Esophagus squamous epithelium (tissue), 5 donors: Measurements from ENCODE around the gene GAA. TPM values are rescaled to one million over a fixed set of nuclear protein-coding genes. Genes with fewer than 3 reads are reported as not detected.

ENCODE experiments used
- DNase-seq: peaks from one replicate; lab custom pipeline; 2025; lab: John Stamatoyannopoulos, UW
- H3K27ac ChIP-seq, 4 donors: fragments of 200-600 bp; sonication (generic); one replicate each; pipeline ENCODE4 v1.5.1; 2016 to 2019; ENCODE audit warnings: mild to moderate bottlenecking in 1 of 4
- H3K27me3 ChIP-seq, 4 donors: fragments of 200-600 bp; sonication (generic); 1 replicate in 3 of 4; 2 replicates in 1 of 4; pipeline versions ENCODE4 v1.5.1 to v1.6.0; 2017 to 2021; ENCODE audit warnings: antibody characterized with exemption in 1 of 4
- H3K36me3 ChIP-seq, 3 donors: fragments of 200-600 bp; sonication (generic); one replicate each; pipeline ENCODE4 v1.5.1; 2016 to 2019
- H3K4me1 ChIP-seq, 3 donors: fragments of 200-600 bp; sonication (generic); one replicate each; pipeline ENCODE4 v1.5.1; 2017 to 2019
- H3K4me3 ChIP-seq, 4 donors: fragments of 200-600 bp; sonication (generic); 1 replicate in 3 of 4; 2 replicates in 1 of 4; pipeline ENCODE4 v1.5.1; 2016 to 2019; ENCODE audit warnings: mild to moderate bottlenecking in 2 of 4, moderate library complexity in 1 of 4
- H3K9me3 ChIP-seq, 3 donors: fragments of 200-600 bp; sonication (generic); one replicate each; pipeline ENCODE4 v1.5.1; 2016 to 2019
- CTCF ChIP-seq, 6 experiments: fragments of 450-650 bp in 4 of 6; fragments of 200-600 bp in 2 of 6; sonication (generic) in 2 of 6; IDR thresholded peaks; one replicate each; pipeline ENCODE4 v1.5.1; 2016 to 2019; ENCODE audit warnings: antibody characterized with exemption in 6 of 6, mild to moderate bottlenecking in 4 of 6, moderate library complexity in 4 of 6
- POLR2A ChIP-seq, 4 donors: fragments of 450-650 bp; IDR thresholded peaks; one replicate each; pipeline ENCODE4 v1.6.1; 2017; ENCODE audit warnings: antibody characterized with exemption in 4 of 4, mild to moderate bottlenecking in 4 of 4, moderate library complexity in 3 of 4
- WGBS, 2 donors: methylation state at CpG; one replicate each; pipeline ENCODE4 v1.1.5; 2018; 5-methylcytosine and 5-hydroxymethylcytosine counted together
- intact Hi-C: fragments of 100-400 bp; cut with DNase I; formaldehyde crosslinking; loops from one replicate; pipeline ENCODE4 v1.15.0; 2022
- total RNA-seq, 4 donors: library from RNA; depleted of rRNA; stranded (reverse); fragments of >200 nt; gene quantifications; one replicate each; pipeline ENCODE4 v1.1.0, GENCODE V29; 2016
- donor health status: DM: yes; HTN: yes; CAD: no.

GAA gene
- total RNA-seq, 4 donors from 2014 or later: 14.3 to 50.4 (median 28.7) TPM

- DNase-seq: no peak
- no peak overlapping the region for H3K4me3 ChIP-seq
- no peak overlapping the region for H3K27ac ChIP-seq
- TF ChIP-seq CTCF (IDR thresholded peaks at IDR 0.05) (no peak), POLR2A (IDR thresholded peaks at IDR 0.05) (no peak)
- intact Hi-C loops: no loop called here
- no peaks in the 10 kb centered on the region for H3K9me3 ChIP-seq
- H3K27me3 ChIP-seq: peaks cover 0 to 11% (median 0%) of the 10 kb centered on the region in 4 donors
- 72 to 76% methylated on average over 14 of the region's 14 CpGs for WGBS, 2 donors
- peaks cover 0 to 18% (median 11%) of the 10 kb centered on the region in 3 donors for H3K4me1 ChIP-seq
- no peaks in the 10 kb centered on the region for H3K36me3 ChIP-seq
These were observed 24.5 kb downstream of the GAA start for GRCh38 chr17:80125656-80126448.

GRCh38 chr17:80126449-80126715 is 25.0 kb downstream of the GAA start:
- Histone ChIP-seq H3K27ac (no peak overlapping the region), H3K27me3 (peaks cover 0 to 11% (median 0%) of the 10 kb centered on the region in 4 donors), H3K36me3 (no peaks in the 10 kb centered on the region), H3K9me3 (no peaks in the 10 kb centered on the region), H3K4me3 (no peak overlapping the region), H3K4me1 (peaks cover 0 to 18% (median 11%) of the 10 kb centered on the region in 3 donors)
- TF ChIP-seq POLR2A (IDR thresholded peaks at IDR 0.05) (no peak), CTCF (IDR thresholded peaks at IDR 0.05) (no peak)
- WGBS, 2 donors: 79 to 90% methylated on average over 3 of the region's 3 CpGs
- intact Hi-C loops: no loop called here
- DNase-seq: no peak

- Histone ChIP-seq H3K36me3 (peaks cover 6 to 23% (median 8%) of the 10 kb centered on the region in 3 donors), H3K9me3 (no peaks in the 10 kb centered on the region), H3K27ac (no peak overlapping the region), H3K27me3 (peaks cover 0 to 11% (median 0%) of the 10 kb centered on the region in 4 donors), H3K4me3 (no peak overlapping the region), H3K4me1 (peaks cover 0 to 8% (median 5%) of the 10 kb centered on the region in 3 donors)
- TF ChIP-seq POLR2A (IDR thresholded peaks at IDR 0.05) (no peak), CTCF (IDR thresholded peaks at IDR 0.05) (no peak)
- intact Hi-C loops: no loop called here
- DNase-seq: no peak
- 29 to 32% methylated on average over 4 of the region's 4 CpGs for WGBS, 2 donors
These were observed 27.7 kb downstream of the GAA start for GRCh38 chr17:80129006-80129565.

GRCh38 chr17:80130992-80131391 is 29.6 kb downstream of the GAA start:
- no peak for TF ChIP-seq CTCF (IDR thresholded peaks at IDR 0.05)
- no peak for TF ChIP-seq POLR2A (IDR thresholded peaks at IDR 0.05)
- Histone ChIP-seq H3K4me1 (no peaks in the 10 kb centered on the region), H3K27ac (no peak overlapping the region), H3K27me3 (peaks cover 0 to 2% (median 0%) of the 10 kb centered on the region in 4 donors), H3K4me3 (no peak overlapping the region), H3K36me3 (peaks cover 20 to 42% (median 24%) of the 10 kb centered on the region in 3 donors), H3K9me3 (no peaks in the 10 kb centered on the region)
- 72 to 91% methylated on average over 3 of the region's 3 CpGs for WGBS, 2 donors
- intact Hi-C loops: no loop called here
- no peak for DNase-seq

GRCh38 chr17:80132906-80133625 is 31.7 kb downstream of the GAA start:
- Histone ChIP-seq H3K27ac (no peak overlapping the region), H3K4me1 (no peaks in the 10 kb centered on the region), H3K4me3 (no peak overlapping the region), H3K9me3 (no peaks in the 10 kb centered on the region), H3K36me3 (peaks cover 29 to 63% (median 34%) of the 10 kb centered on the region in 3 donors), H3K27me3 (no peaks in the 10 kb centered on the region)
- TF ChIP-seq CTCF (IDR thresholded peaks at IDR 0.05) (no peak), POLR2A (IDR thresholded peaks at IDR 0.05) (no peak)
- intact Hi-C loops: no loop called here
- 80 to 85% methylated on average over 2 to 4 of the region's 5 CpGs for WGBS, 2 donors
- DNase-seq: no peak
